ENCODE measurements around the gene SLCO2A1.

Gene SLCO2A1

DNA sequence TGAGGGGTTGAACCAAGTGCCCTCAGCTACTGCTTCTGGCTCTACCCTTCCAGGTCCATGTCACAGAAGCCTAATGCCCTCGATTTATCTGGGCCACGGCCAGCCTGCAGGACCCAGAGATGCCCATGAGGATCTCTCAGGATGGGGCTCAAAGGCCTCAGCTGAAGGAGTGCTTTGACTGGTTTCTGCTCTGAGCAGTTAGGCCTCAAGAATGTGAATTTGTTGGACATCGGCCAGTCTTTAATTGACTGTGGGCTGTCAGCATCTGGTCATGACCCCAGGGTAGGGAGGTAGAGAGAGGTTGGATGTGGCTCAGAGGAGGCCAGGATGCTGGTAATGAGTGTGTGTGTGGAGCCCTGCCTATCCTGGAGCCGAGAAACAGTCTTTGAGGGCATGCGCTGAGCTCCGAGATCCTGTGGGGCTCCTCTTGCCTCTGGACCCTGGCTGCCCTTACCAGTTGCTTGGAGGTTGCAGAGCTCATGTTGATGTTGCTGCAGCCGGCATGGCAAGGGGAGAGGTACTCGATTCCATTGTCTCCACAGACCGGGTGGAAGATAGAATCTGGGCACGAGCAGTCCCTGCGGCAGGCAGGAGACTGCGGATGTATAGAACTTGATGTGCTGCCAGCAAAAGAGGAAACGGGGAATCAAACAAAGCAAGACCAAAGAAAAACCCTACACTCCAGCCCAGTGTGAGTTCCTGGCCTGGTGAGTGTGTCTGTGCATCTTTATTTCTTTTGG lies 84.9 kb downstream of the SLCO2A1 start:
- no peak for DNase-seq

GRCh38 chr3:133944181-133944580 lies 85.5 kb downstream of the SLCO2A1 start:
- no peak for DNase-seq

GRCh38 chr3:133943639-133944141 lies 86.0 kb downstream of the SLCO2A1 start:
- DNase-seq: no peak

GRCh38 chr3:133943031-133943535 lies 86.6 kb downstream of the SLCO2A1 start:
- no peak for DNase-seq

DNA sequence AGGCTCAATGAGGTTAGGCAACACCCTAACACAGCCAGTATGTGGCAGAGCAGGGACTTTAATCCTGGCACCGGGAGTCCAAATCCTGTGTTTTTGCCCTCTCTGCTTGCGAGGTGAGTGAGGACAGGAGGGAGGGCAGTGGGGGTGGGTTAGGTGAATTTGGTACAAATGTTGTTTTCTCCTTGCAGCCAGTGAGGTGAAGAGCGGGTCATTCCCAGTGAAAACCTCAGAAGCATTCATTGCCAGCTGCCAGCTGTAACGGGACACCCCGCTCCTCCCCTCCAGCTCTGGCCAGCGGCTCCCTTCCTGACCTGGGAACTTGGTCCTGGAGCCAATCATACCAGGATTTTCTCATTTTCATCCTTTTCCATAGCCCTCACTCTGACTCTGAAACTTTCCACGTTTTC lies 88.3 kb downstream of the SLCO2A1 start:
- no peak for DNase-seq

- DNase-seq: no peak
Measured at GRCh38 chr3:133940536-133940935, 89.2 kb downstream of the SLCO2A1 start.

DNA sequence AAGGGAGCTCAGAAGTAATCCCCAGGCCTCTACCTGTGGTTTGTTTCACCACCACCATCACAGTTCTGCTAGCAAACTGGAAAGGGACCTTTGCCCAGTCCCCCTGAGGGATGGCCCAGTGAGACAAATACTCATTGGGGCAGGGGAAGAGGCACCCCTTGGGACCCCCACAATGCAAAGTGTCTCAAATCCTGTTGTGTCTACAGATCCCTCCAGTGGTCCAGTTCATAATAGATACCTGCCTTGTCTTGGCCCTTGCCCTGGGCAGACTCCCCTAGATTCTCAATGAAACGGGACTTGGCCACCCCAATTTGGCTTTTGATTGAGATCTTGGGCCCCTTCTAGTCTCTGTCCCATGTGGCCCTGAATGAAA lies 90.3 kb downstream of the SLCO2A1 start:
- DNase-seq: no peak

DNA sequence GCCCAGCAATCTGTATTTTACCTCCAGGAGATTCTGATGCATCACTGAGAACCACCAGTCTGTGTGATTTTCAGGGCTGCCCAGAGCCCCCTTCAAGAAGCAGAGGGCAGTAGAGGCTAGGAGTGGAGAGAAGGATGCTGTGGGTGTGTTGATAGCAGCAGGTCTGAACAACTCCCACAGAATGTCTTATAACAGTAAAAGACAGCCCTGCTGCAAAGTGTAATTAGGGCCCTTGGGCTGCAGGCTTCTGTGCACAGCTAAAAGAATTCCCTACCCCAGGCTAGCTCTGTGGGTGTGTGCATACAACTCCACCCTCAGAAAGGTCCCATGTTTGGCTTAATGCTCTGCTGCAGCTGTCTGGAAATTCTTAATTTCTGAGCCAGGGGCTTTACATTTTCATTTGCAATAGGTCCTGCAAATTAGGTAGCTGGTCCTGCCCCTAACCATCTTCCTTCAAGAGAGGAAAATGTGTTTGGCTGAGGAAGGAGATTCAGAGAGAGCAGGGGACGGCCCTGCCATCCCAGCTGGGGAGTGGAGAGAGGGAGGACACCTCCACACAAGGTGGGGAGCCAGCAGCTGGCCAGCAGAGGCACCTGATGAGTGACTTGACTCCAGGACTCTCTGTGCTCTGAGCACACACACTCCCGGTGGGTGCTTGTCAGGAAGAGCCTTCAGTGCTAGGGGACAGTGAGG lies 90.8 kb downstream of the SLCO2A1 start:
- no peak for DNase-seq

GRCh38 chr3:133937756-133938601 lies 91.7 kb downstream of the SLCO2A1 start:
- no peak for DNase-seq

GRCh38 chr3:133937061-133937686 lies 92.6 kb downstream of the SLCO2A1 start:
- no peak for DNase-seq

DNA sequence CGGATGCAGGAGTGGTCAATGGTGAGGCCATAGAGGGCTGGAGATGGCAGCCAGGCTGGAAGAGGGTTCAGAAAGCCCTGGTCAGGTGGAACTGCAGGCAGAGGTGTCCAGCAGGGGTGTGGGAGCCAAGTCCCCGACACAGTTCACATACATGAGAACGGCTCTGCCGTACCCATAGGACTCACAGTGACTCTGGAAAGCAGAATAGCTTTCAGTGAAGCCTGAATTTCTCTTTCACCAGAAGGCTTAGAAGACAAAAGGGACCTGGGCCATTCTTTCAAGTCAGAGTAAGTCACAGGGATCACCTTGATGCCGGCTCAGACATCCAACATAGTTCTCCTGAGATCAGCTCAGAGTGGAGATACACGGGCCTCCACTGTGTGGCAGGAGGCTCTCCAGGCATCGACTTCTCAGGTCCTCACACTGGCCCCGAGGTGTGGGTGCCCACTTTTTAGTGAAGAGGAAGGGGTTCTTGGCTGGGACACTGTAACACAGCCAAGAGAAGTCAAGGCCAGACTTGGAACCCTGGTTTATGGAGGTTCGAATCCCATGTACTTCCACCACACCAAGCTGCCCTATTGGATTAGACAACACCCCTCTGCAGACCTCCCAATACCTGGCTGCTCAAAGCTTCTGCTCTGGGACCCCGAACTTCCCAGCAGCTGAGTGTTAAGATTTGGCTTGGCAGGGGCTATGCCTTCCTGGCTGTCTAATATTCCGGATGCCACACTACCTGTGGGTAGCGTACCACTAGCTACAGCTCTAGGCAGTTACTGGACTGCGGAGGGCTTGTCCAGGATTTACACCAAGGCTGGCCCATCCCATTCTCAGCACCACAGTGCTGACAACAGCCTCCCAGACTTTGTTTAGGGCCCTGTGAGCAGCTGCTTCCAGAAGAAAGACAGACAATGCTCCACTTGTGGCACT lies 93.6 kb downstream of the SLCO2A1 start:
- no peak for DNase-seq

DNA sequence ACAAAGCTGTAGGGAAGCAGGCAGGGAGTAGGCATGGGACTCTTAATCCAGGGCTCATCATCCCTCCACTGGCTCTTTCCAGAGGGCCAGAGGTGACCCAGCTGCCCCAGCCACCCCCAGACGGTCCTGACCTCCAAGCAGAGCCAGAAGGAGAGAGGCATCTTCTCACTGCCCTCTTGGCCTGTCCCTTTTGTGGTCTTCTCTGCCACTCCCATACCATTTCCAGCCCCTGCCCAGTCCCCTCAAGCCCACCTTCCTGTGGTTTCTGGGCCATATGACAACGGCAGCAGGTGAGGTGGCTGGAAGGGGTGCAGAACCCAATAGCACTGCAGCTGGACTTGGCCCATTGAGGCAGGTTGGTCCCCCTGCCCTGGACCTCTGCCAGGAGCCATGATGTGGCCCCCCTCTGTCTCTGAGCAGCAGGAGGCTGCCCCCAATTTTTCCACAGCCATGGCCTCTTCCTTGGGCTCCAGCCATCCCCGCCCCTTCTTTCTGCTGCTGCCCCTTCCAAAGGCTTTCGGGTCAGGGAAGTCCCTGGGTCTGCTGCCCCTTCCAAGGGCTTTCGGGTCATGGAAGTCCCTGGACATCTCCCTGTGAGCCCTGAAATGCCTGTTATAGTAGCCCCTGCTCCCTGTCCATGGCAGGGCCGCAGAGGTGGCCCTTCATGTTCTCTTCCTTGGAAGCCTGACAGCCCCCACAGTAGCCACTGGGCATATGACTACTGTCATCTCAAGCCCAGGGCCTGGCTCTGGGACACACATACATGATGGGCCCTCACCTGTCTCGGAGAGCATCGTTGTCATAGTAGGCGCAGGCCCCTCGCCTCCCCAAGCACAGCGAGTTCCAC lies 94.5 kb downstream of the SLCO2A1 start:
- DNase-seq: no peak

DNA sequence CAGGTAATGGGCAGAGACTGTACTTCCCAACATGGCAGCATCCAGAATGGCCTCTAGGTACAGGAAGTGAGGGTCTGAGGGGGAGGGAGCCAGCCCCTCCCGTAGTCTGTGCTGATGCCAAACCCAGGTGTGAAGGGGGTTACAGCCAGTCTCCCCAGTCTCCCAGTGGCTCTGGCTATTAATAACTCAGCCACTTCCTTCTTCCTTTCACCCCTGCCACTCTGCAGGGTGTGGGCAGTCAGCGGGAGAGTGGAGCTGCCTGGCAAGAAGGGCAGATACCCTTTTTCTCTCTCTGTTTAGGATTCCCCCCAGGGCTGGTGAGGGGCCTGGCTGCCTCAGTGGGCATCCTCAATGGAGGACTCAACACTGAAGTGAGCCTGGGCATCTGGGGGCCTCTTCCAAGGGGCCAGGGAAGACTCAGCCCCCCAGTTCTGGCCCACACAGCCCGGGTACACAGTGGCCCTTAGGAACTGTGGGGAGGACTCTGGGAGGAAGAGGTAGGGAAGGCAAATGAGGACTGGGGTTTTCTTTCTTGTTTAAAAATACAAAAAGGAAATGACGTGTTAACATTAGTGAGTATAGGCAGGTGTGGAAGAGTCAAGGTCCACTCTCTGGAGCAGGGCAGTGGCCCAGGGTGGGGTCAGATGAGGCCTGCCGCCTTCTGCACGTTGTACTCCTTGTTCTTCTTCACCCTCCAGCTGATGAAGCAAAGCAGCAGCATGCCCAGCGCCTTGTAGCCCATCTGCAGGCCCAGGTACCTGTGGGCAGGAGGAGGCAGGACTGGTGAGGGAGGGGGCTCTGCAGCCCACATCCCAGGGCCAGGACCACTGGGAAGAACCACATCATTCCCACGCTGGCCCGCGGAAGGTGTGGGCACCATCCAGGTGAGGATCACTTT lies 95.4 kb downstream of the SLCO2A1 start:
- no peak for DNase-seq

DNA sequence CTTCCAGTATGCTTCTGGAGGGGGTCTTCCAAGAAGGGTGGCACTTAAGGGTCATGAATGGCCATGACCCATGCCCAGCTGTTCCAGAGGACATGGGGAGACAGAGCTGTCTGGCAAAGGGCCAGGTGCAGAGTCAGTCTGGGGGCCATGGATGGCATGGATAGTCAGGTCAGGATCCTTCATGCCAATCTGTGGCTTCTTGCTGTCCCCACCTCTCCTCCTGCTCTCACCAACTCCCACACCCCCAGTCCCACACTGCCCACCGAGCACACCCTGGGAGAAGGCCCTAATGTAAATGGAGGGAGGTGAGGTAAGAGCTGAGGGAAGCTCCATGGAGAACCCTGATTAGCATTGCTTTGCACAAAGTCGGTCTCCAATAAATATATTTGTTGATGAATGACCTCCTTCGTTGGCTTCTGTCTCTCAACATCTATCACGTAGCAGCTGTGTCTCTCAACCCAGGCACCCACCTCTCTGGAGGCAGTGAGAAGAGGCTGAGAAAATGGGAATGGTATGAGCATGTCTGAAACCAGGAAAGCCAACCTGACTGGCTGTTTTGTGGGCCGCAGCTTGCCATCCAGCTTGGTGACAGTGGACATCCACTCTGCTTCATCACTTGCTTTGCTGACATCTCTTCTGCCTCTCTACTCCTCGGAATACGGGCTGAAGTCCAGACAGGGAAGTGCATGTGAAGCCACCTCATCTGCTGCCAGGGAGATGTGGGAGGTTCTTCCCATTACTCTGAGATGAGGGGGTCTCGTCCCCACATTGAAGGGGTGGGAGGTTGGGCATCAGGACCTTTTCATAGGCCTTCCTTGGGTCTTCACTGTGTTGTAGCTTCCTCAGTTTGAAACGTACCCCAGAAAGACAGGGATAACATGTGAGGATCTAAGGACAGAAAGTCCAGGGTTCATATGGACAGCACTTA lies 96.4 kb downstream of the SLCO2A1 start:
- DNase-seq: no peak

DNA sequence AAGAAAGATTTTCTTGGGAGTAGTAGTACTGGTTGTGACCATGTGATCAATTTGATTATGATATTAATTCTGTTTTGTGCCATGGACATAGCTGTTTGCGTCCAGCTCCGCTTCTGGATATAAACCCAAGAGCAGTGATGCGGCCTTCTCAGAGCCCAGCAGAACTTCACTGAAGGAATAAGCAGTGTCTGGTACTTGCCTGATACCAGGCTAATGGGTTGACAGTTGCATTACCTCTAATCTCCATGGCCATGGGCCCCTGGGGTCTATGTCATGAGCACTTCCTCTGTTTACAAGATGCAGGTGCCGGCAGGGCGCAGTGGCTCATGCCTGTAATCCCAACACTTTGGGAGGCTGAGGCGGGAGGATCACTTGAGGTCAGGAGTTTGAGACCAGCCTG lies 97.7 kb downstream of the SLCO2A1 start:
- DNase-seq: no peak

DNA sequence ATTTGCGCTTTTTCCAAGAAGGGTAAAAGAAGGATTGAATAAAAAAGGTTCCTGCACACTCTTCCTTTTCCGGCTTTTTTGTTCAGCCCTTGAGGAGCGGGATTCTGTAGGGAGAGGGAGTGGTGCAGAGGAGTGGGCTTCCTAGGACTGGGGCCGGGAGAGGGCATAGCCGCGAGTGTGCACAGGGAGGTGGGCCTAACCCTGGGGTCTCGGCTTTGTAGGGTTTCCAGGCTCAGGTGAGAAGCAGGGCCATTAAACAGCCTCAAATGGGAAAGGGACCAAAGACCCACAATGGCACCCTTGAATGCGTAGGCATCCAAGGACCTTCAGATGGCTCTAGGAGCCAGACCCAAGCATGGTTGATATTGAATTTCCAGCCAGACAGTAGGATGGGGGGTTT lies 98.6 kb downstream of the SLCO2A1 start:
- DNase-seq: no peak

DNA sequence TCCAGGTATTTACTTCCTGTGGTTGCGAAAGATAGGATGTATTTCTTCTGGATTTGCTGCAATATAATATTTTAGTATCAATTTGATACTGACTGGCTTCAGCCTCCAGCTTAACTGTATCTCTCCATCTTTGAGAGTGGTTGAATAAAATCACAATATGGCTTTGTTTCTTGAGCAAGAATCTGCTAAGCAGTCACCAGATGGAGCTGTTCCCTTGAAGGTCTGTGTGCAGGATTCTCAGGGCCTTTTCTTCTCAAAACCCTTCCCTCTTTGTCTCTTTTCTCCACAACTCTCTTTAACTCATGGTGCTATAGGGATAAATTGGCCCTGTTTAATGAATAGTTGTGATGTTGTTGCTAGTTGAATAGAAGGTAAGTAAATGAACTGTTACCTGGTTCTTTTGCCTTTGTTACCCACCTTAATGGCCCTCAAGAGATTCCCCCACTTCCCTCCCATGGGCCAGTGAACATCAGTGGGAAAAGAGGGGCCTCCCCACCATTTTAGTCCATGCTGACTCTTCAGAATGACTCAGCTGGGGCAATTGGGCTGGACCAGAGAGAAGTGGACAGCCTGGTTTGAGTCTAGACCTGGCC lies 99.3 kb downstream of the SLCO2A1 start:
- DNase-seq: no peak

Measured in CD4-positive, alpha-beta T cell treated with Interleukin-6 for 4 hours (primary cell).